SU-DHL-6 (cell line): ENCODE results near the gene GNAO1.

Source experiments
- H2AFZ ChIP-seq: fragments of 200-600 bp; sonication (generic); 2 replicates; pipeline ENCODE4 v1.6.1; 2014; ENCODE audit warnings: low read depth, mild to moderate bottlenecking, moderate library complexity, mixed read lengths, antibody characterized with exemption, low read length; ENCODE audit not compliant: severe bottlenecking
- H3F3A ChIP-seq: fragments of 200-600 bp; shearing (Covaris generic); 2 replicates; pipeline ENCODE4 v1.6.0; 2016; ENCODE audit warnings: antibody characterized with exemption, mild to moderate bottlenecking; ENCODE audit not compliant: insufficient read depth
- H3K27ac ChIP-seq: fragments of 200-600 bp; sonication (generic); 2 replicates; pipeline ENCODE4 v1.5.1; 2016; ENCODE audit warnings: low read depth, mild to moderate bottlenecking, low read length, moderate library complexity, mixed read lengths
- H3K27me3 ChIP-seq: fragments of 200-600 bp; sonication (generic), shearing (Covaris generic); 2 replicates; pipeline ENCODE4 v1.6.0; 2014; ENCODE audit warnings: mild to moderate bottlenecking, low read length
- H3K36me3 ChIP-seq: fragments of 200-600 bp; sonication (generic); 2 replicates; pipeline ENCODE4 v1.6.1; 2014; ENCODE audit warnings: mild to moderate bottlenecking, low read length, mixed read lengths
- H3K4me2 ChIP-seq: fragments of 300-600, 200-600 bp; shearing (Covaris generic), sonication (generic); 2 replicates; pipeline ENCODE4 v1.6.0; 2014; ENCODE audit warnings: low read length, low read depth, mild to moderate bottlenecking; ENCODE audit not compliant: poor library complexity, severe bottlenecking
- H3K4me3 ChIP-seq: fragments of 200-600 bp; sonication (generic); 2 replicates; pipeline ENCODE4 v1.5.1; 2014; ENCODE audit warnings: antibody characterized with exemption, low read length, mild to moderate bottlenecking, mixed read lengths; ENCODE audit not compliant: insufficient read depth, poor library complexity, severe bottlenecking
- H3K79me2 ChIP-seq: fragments of 200-600 bp; sonication (generic); 2 replicates; pipeline ENCODE4 v1.6.1; 2014; ENCODE audit warnings: mild to moderate bottlenecking, low read length, moderate library complexity; ENCODE audit not compliant: insufficient read depth
- H3K9ac ChIP-seq: fragments of 200-600 bp; sonication (generic); 2 replicates; pipeline ENCODE4 v1.7.0; 2014; ENCODE audit warnings: mild to moderate bottlenecking, low read length
- H3K9me2 ChIP-seq: fragments of 200-600 bp; sonication (generic); replicated peaks from 2 replicates; pipeline ENCODE4 v1.6.1; 2014; ENCODE audit warnings: low read length; ENCODE audit not compliant: insufficient read depth
- H3K9me3 ChIP-seq: fragments of 200-600 bp; sonication (generic); 2 replicates; pipeline ENCODE4 v1.6.1; 2014; ENCODE audit warnings: low read length, mixed read lengths; ENCODE audit not compliant: insufficient read depth
- H4K20me1 ChIP-seq: fragments of 200-600 bp; sonication (generic); 2 replicates; pipeline ENCODE4 v1.6.1; 2014; ENCODE audit warnings: low read depth, mild to moderate bottlenecking, antibody characterized with exemption, low read length, moderate library complexity, mixed read lengths
- CTCF ChIP-seq: fragments of 200-600 bp; sonication (generic); IDR thresholded peaks from one replicate; pipeline ENCODE4 v1.5.1; 2017; ENCODE audit warnings: antibody characterized with exemption, mild to moderate bottlenecking, low read length, moderate library complexity; ENCODE audit not compliant: insufficient read depth, poor library complexity, severe bottlenecking
- EZH2phosphoT487 ChIP-seq: fragments of 200-600 bp; sonication (generic), shearing (Covaris generic); conservative IDR thresholded peaks from 2 replicates; pipeline ENCODE4 v1.6.1; 2018; ENCODE audit warnings: mild to moderate bottlenecking, antibody characterized with exemption, low read length, moderate library complexity, mixed read lengths

Gene GNAO1

GRCh38 chr16:56405977-56406672, 214.8 kb downstream of the GNAO1 start:
- Histone ChIP-seq H3K27me3 (no peaks in the 10 kb centered on the region), H4K20me1 (no peaks in the 10 kb centered on the region), H3K36me3 (peaks cover 16% of the 10 kb centered on the region; the same call in 1 of the 2 replicates), H3K4me2 (no peak overlapping the region), H3K9ac (no peak overlapping the region), H3K79me2 (no peaks in the 10 kb centered on the region), H3F3A (no peaks in the 10 kb centered on the region), H3K9me2 (no peaks in the 10 kb centered on the region), H2AFZ (no peak overlapping the region), H3K4me3 (no peak overlapping the region), H3K9me3 (no peaks in the 10 kb centered on the region), H3K27ac (no peak overlapping the region)
- TF ChIP-seq EZH2phosphoT487: no peak
- TF ChIP-seq CTCF: no peak
